ENCODE measurements around the gene PTPN2.
"Not testable (repeated sequence)": the region's sequence is repeated elsewhere in the genome, so short reads cannot be mapped to it uniquely, and the experiment has no call there.

The PTPN2 gene

GRCh38 chr18:12769644-12770440 is 114.2 kb downstream of the PTPN2 start:
- no peak for DNase-seq

DNA sequence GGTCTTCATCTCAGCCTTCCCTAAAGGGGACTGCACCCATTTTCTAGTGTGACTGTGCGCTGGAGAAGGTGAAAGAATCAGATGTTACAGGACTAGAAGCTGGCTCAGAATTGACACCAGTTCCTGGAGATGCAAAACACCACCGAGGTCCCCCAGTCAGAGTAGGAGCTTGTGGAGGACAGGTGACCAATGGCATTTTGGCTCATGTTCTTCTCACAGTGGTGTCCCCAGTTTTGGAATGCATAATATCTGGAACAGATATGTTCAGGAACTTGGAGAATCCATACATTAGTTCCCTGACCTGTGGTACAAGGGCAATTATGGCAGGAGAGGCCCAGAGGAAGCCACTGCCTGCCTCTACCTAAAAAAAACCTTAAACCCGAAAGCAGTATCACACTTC is 114.9 kb downstream of the PTPN2 start:
- DNase-seq = no peak

GRCh38 chr18:12768625-12769024 is 115.4 kb downstream of the PTPN2 start:
- no peak for DNase-seq

- no peak for DNase-seq
These were observed 116.4 kb downstream of the PTPN2 start for GRCh38 chr18:12767580-12768155.

GRCh38 chr18:12766986-12767433 is 117.0 kb downstream of the PTPN2 start:
- no peak for DNase-seq

- no peak for DNase-seq
These were observed 118.5 kb downstream of the PTPN2 start for GRCh38 chr18:12765586-12765985.

DNA sequence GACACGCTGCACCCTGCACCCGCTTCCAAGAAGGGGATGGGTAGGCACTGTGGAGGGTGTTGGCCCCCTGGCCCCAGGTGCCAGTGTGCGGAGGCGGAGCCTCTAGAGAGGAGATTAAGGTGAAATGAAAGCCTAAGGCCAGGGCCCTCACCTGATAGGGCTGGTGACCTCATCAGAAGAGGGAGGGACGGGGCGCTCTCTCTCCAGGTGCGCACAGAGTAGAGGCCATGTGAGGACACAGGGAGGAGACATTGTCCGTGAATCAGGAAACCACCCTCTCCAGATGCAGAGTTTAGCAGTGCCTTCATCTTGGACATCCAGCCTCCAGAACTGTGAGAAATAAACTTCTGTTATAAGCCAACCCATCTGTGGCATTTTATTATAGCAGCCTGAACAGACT is 118.9 kb downstream of the PTPN2 start:
- DNase-seq = no peak

GRCh38 chr18:12758566-12758965 is 125.5 kb downstream of the PTPN2 start:
- not testable (repeated sequence) for DNase-seq

- DNase-seq = not testable (repeated sequence)
These were observed 127.3 kb downstream of the PTPN2 start for GRCh38 chr18:12756619-12757239.

- DNase-seq = not testable (repeated sequence)
These were observed 128.4 kb downstream of the PTPN2 start for GRCh38 chr18:12755606-12756005.

DNA sequence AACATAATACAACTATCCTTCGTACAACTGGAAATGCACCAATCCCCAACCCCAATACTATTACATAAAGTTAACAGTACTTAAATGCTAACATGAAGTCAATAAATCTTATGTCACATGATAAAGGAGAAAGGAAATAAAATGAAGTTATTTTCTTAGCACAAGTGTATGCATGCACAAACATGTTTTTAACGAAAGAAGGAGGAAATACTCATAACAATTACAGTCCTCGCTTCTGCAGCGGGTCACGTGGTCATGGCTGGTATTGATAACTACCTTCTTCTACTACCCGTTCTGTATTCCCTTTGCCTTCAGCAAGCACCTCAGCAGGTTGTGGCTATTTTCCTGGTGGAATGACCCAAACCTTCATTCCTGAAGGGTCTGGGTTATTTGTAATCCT is 129.5 kb downstream of the PTPN2 start:
- no peak for DNase-seq

- DNase-seq = no peak
These were observed 132.1 kb downstream of the PTPN2 start for GRCh38 chr18:12751891-12752290.

DNA sequence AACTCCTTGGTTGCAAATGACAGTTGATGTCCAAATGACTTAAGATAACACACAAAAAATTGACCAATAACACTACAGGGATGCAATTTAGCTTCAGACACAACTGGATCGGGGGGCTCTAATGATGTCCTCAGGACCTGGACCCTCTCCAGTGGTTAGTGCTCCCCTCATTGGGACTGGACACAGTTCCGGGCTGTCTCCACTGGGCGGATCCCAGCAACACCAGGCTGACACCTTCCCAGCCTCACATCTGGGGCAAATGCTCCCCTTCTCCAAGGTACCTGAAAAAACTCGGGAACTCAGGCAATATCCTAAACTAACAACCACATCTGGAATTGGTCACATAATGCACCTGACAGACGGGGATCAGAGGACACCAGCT is 132.5 kb downstream of the PTPN2 start:
- DNase-seq = no peak

DNA sequence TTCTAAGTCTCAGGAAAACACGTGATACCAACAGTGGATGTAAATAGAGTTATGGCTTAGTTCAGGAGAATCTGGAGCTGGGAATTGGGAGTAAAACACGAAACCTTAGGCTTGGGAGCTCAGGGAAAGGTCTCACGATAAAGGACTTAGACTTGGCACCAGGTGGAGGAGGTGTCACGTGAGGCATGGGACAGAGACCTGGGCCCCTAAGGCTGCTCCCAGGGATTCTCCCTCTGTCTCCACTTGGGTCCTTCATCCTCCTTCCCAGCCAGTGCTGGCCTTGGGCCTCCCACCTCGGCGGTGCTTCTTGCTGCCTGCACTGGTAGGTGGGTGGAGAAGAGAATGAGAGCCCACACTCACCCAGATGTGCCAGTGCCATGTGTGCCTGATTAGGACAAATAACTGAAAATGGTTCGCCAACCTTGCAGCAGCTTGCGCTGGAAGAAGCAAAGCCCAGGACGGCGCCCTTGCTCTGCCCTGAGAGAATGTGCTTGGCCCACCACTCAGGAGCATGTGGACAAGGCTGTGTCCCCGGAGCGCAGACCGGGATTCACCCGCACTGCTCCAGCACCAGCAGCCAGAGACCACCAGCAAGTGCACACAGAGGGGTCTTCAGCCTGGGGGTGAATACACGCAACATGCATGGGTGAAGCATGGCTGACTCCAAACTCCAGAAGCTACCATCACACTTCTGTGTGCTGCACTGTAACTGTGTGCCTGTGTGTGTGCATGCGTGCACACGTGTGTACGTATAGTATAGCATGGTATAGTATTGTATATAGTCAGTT is 133.1 kb downstream of the PTPN2 start:
- no peak for DNase-seq

DNA sequence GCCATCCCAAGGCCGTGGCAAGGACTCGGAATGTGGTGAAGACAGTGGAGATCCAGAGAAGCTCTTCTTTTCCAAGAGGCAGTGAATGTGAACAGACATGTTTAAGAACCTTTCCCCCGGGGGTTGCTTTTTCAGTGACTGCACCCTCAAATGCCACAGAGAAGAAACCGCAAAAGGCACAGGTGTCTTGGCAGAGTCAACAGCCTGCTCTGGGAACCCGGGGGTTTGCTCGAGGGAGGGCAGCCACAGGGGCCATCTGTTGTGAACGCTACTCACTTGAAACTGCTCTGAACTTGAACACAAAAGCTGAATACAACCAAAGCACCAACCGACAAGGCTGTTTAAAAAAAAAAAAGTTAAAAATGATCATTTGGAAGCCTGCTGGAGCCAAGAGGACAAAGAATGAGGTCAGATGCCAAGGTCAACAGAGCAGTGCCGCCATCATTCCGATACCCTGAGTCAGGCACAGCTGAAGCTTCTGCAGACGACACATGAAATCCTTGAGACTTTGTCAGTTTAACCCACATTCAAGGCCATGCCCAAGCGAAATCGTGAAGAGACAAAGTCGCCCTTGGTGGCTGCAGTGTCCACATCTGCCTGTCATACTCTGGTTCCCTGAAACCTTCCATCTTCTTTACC is 133.8 kb downstream of the PTPN2 start:
- DNase-seq = peak; percentile 3

DNA sequence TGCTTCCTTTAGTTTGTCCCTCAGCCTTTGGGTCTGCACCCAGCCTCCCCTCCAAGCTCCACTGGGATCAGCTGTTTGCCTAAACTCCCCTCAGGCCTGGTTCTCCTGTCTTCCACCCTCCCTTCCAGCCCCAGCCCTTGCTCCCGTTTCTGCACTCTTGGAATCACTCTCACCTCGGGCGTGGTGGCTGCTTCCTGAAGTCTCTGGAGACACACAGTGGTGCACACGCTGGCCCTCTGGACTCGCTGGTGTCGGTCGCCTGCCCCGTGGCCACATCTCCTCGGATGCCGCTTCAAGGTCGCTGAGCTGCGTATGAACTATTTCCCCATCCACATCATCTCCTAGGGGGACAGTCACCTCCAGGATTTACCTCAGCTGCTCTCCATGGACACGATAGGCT is 134.9 kb downstream of the PTPN2 start:
- DNase-seq = no peak

DNA sequence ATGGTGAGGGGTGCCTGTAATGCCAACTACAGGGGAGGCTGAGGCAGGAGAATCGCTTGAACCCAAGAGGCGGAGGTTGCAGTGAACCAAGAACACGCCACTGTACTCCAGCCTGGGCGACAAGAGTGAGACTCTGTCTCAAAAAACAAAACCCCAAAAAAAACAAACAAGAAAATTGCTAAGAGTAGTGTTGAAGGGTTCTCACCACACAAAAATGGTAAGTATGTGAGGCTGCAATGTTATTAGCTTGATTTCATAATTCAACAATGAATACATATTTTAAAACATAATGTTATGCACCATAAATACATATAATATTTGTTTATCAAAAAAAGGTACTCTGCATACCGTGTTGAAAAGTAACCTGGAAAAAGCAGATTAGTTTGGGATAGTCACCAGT is 135.4 kb downstream of the PTPN2 start:
- DNase-seq = no peak

- DNase-seq = no peak
These were observed 136.3 kb downstream of the PTPN2 start for GRCh38 chr18:12747530-12748315.

GRCh38 chr18:12745095-12745795 is 138.8 kb downstream of the PTPN2 start:
- DNase-seq = no peak

DNA sequence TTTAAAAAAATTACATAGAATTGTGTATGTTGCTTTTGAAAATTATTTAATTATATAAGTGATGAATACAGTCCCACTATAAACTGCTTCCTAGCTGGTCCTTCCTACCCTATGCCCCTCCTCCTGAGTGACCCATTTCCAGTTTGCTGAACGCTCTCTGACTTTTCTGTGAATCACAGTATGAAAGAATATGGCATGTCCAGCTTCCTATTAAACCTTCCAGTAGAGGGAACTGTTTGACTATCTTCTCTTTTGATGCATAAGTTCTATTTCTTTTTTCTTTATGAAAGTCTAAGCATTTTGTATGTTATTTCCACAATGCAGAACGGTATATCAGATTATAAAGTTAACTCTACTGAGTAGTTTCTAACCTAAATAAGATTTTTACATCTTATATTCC is 139.9 kb downstream of the PTPN2 start:
- DNase-seq = peak; percentile 51

DNA sequence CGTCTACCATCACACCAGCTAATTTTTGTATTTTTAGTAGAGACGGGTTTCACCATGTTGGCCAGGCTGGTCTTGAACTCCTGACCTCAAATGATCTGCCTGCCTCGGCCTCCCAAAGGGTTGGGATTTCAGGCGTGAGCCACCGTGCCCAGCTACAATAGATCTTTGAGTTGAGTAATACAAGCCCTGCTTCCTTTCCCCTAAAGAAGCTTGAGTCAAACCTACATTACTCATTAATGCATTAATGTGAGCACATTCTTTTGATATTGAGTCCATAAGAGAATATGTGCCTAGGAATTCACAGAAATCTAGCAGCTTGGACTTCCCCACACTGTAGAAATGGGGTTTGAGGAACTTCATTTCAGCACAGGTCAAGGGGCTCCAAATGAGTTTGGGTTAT is 141.6 kb downstream of the PTPN2 start:
- no peak for DNase-seq

Measured in CD4-positive, alpha-beta T cell treated with Interleukin-21 for 1 hour (primary cell).